Esophagus muscularis mucosa (tissue), 4 donors: ENCODE measurements around the gene NDEL1.

Source experiments
- EP300 ChIP-seq: sonication (generic); formaldehyde crosslinking; IDR thresholded peaks from one replicate; pipeline ENCODE4 v1.6.1; 2017; ENCODE audit warnings: antibody characterized with exemption
- POLR2AphosphoS5 ChIP-seq, 2 donors: sonication (generic); formaldehyde crosslinking; IDR thresholded peaks; one replicate each; pipeline ENCODE4 v1.6.1; 2017; ENCODE audit warnings: antibody characterized with exemption in 2 of 2
- TF ChIP-seq, protein P1 (sequence below), 3 experiments: fragments of 200-600 bp in 2 of 3; fragments of 450-650 bp in 1 of 3; sonication (generic) in 2 of 3; IDR thresholded peaks; one replicate each; pipeline ENCODE4 v1.5.1; 2017 to 2019; ENCODE audit warnings: antibody characterized with exemption in 3 of 3, mild to moderate bottlenecking in 2 of 3, moderate library complexity in 1 of 3

DNA sequence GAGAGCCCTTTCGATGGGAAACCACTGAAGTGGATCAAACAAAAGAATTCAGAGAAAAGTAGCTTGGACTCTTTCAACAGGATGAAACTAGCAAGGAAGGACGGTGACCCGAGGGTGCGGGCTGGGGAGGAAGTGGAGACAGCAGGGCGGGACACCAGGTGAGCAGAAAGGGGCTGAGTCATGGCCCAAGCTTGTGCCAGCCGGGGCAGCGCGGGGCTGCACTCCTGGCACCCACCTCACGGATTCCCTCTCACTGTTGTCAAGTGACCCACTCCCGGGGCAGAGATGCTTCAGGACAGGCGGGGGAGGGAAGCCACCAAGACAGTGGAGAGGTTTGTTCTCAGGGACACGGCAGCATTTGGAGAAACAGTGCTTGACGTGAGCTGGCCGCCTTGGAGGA is 27.3 kb upstream of the NDEL1 start:
- TF ChIP-seq, protein P1, sequence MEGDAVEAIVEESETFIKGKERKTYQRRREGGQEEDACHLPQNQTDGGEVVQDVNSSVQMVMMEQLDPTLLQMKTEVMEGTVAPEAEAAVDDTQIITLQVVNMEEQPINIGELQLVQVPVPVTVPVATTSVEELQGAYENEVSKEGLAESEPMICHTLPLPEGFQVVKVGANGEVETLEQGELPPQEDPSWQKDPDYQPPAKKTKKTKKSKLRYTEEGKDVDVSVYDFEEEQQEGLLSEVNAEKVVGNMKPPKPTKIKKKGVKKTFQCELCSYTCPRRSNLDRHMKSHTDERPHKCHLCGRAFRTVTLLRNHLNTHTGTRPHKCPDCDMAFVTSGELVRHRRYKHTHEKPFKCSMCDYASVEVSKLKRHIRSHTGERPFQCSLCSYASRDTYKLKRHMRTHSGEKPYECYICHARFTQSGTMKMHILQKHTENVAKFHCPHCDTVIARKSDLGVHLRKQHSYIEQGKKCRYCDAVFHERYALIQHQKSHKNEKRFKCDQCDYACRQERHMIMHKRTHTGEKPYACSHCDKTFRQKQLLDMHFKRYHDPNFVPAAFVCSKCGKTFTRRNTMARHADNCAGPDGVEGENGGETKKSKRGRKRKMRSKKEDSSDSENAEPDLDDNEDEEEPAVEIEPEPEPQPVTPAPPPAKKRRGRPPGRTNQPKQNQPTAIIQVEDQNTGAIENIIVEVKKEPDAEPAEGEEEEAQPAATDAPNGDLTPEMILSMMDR (IDR thresholded peaks at IDR 0.05), result no peak
- TF ChIP-seq EP300 (no peak), POLR2AphosphoS5 (IDR thresholded peaks at IDR 0.05) (no peak)
